Measurements from ENCODE around the gene MASTL. TPM values are rescaled to one million over a fixed set of nuclear protein-coding genes. Genes with fewer than 3 reads are reported as not detected.

Gene MASTL
- total RNA-seq, 2 experiments from 2014 or later = 40.1 to 42.2 TPM

- H3K4me1 ChIP-seq (ENCODE audit: insufficient read depth, low read length, poor library complexity, severe bottlenecking) = no peaks in the 10 kb centered on the region
- no peaks in the 10 kb centered on the region for H3K9me3 ChIP-seq (ENCODE audit: low read length)
- H3K79me2 ChIP-seq (ENCODE audit: insufficient read depth, low read depth, low read length) = no peaks in the 10 kb centered on the region
- peaks cover 90% of the 10 kb centered on the region for H3K36me3 ChIP-seq (ENCODE audit: insufficient read depth, low read length)
- no peak overlapping the region for H3K27ac ChIP-seq (ENCODE audit: low read depth, low read length, poor library complexity, severe bottlenecking)
- intact Hi-C loops (cut with micrococcal nuclease; ENCODE audit: unreplicated experiment) = no loop called here
- no peak for TF ChIP-seq EZH2phosphoT487 (IDR thresholded peaks at IDR 0.05; ENCODE audit: borderline replicate concordance, low read depth, low read length)
- TF ChIP-seq, protein P1, sequence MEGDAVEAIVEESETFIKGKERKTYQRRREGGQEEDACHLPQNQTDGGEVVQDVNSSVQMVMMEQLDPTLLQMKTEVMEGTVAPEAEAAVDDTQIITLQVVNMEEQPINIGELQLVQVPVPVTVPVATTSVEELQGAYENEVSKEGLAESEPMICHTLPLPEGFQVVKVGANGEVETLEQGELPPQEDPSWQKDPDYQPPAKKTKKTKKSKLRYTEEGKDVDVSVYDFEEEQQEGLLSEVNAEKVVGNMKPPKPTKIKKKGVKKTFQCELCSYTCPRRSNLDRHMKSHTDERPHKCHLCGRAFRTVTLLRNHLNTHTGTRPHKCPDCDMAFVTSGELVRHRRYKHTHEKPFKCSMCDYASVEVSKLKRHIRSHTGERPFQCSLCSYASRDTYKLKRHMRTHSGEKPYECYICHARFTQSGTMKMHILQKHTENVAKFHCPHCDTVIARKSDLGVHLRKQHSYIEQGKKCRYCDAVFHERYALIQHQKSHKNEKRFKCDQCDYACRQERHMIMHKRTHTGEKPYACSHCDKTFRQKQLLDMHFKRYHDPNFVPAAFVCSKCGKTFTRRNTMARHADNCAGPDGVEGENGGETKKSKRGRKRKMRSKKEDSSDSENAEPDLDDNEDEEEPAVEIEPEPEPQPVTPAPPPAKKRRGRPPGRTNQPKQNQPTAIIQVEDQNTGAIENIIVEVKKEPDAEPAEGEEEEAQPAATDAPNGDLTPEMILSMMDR (conservative IDR thresholded peaks at IDR 0.05; ENCODE audit: low read length) = no peak
- ChIA-PET POLR2A (interaction anchor here (1.6 kb wide), 1 partner anchor 16 kb away, joined by 5 read pairs; no protein-coding TSS in a partner anchor), CTCF (ENCODE audit: unreplicated experiment) (no interaction called here)
- no TSS peak for BruUV-seq (replicated peaks)
- H3K4me3 ChIP-seq (ENCODE audit: low read depth, low read length, poor library complexity, severe bottlenecking) = no peak overlapping the region
- H3K4me2 ChIP-seq (ENCODE audit: low read length) = no peak overlapping the region
- DNase-seq (ENCODE audit: low spot score) = no peak
- no peaks in the 10 kb centered on the region for H3K9me2 ChIP-seq (ENCODE audit: insufficient read depth, low read length)
- H4K20me1 ChIP-seq (ENCODE audit: insufficient read depth, low read length) = no peaks in the 10 kb centered on the region
- H2AFZ ChIP-seq (ENCODE audit: low read length) = no peak overlapping the region
Measured at GRCh38 chr10:27207350-27207749, 52.2 kb downstream of the MASTL start.

DNA sequence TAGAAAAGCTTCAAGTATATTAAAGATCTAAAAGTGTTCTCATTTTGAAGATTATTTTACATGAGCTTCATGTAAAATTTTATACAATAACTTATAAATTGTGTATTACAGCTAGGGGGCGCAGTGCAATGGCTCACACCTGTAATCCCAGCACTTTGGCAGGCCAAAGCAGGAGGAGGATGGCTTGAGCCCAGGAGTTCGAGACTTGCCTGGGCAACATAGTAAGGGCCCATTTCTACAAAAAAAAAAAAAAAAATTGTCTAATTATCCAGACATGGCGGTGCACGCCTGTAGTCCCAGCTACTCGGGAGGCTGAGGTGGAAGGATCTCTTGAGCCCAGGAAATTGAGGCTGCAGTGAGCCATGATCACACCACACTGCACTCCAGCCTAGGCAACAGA lies 68.8 kb downstream of the MASTL start:
- Histone ChIP-seq H3K4me1 (ENCODE audit: insufficient read depth, low read length, poor library complexity, severe bottlenecking) (no peaks in the 10 kb centered on the region), H3K27ac (ENCODE audit: low read depth, low read length, poor library complexity, severe bottlenecking) (no peak overlapping the region), H3K4me2 (ENCODE audit: low read length) (no peak overlapping the region), H4K20me1 (ENCODE audit: insufficient read depth, low read length) (no peaks in the 10 kb centered on the region), H3K9me2 (ENCODE audit: insufficient read depth, low read length) (no peaks in the 10 kb centered on the region), H3K9me3 (ENCODE audit: low read length) (no peaks in the 10 kb centered on the region), H3K4me3 (ENCODE audit: low read depth, low read length, poor library complexity, severe bottlenecking) (no peak overlapping the region), H3K36me3 (ENCODE audit: insufficient read depth, low read length) (peaks cover 58% of the 10 kb centered on the region), H2AFZ (ENCODE audit: low read length) (no peak overlapping the region), H3K79me2 (ENCODE audit: insufficient read depth, low read depth, low read length) (no peaks in the 10 kb centered on the region)
- intact Hi-C loops (cut with micrococcal nuclease; ENCODE audit: unreplicated experiment) = loop anchor here (2.0 to 5.0 kb wide), 2 partner anchors 47 to 137 kb away; no protein-coding TSS in a partner anchor
- BruUV-seq (replicated peaks) = no TSS peak
- ChIA-PET POLR2A (interaction anchor here (0.6 to 1.9 kb wide), 5 partner anchors 16 to 283 kb away, joined by 3 to 5 read pairs (median 3); partner anchors contain the start of gene YME1L1), CTCF (ENCODE audit: unreplicated experiment) (interaction anchor here (0.6 to 1.1 kb wide), 3 partner anchors 12 to 136 kb away, joined by 3 read pairs; no protein-coding TSS in a partner anchor)
- peak; percentile 64 for DNase-seq (ENCODE audit: low spot score)
- TF ChIP-seq, protein P1 (conservative IDR thresholded peaks at IDR 0.05; ENCODE audit: low read length) = peak; percentile 88
- TF ChIP-seq EZH2phosphoT487 (IDR thresholded peaks at IDR 0.05; ENCODE audit: borderline replicate concordance, low read depth, low read length) = no peak

DNA sequence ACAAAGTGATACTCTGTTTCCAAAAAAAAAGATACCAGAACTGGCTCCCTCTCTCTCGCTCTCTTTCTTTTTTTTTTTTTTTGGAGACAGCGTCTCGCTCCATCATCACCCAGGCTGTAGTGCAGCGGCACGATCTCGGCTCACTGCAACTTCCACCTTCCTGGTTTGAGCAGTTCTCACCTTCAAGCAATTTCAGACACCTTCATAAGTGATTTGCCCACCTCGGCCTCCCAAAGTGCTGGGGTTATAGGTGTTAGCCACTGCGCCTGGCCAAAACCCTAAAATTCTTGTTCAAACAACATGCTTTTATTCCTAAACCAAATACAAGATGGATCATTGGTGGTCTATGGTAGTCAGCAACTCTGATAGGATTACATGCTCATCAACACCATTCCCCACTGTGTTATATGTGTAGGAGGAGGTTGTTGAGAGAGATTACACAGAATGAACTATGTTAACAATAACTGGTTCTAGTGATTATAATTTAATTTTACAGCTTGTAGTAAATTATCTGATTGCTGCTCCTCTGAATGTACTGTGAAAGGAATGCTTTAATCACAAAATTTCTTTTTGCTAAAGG lies 69.9 kb downstream of the MASTL start:
- Histone ChIP-seq H3K79me2 (ENCODE audit: insufficient read depth, low read depth, low read length) (no peaks in the 10 kb centered on the region), H4K20me1 (ENCODE audit: insufficient read depth, low read length) (no peaks in the 10 kb centered on the region), H2AFZ (ENCODE audit: low read length) (no peak overlapping the region), H3K9me3 (ENCODE audit: low read length) (no peaks in the 10 kb centered on the region), H3K4me3 (ENCODE audit: low read depth, low read length, poor library complexity, severe bottlenecking) (no peak overlapping the region), H3K4me1 (ENCODE audit: insufficient read depth, low read length, poor library complexity, severe bottlenecking) (no peaks in the 10 kb centered on the region), H3K9me2 (ENCODE audit: insufficient read depth, low read length) (no peaks in the 10 kb centered on the region), H3K27ac (ENCODE audit: low read depth, low read length, poor library complexity, severe bottlenecking) (no peak overlapping the region), H3K4me2 (ENCODE audit: low read length) (no peak overlapping the region), H3K36me3 (ENCODE audit: insufficient read depth, low read length) (peaks cover 59% of the 10 kb centered on the region)
- no peak for DNase-seq (ENCODE audit: low spot score)
- ChIA-PET CTCF (ENCODE audit: unreplicated experiment) (no interaction called here), POLR2A (interaction anchor here (1.1 kb wide), 1 partner anchor 19 kb away, joined by 4 read pairs; no protein-coding TSS in a partner anchor)
- intact Hi-C loops (cut with micrococcal nuclease; ENCODE audit: unreplicated experiment) = loop anchor here (2.0 kb wide), 1 partner anchor 136 kb away; no protein-coding TSS in a partner anchor
- no peak for TF ChIP-seq EZH2phosphoT487 (IDR thresholded peaks at IDR 0.05; ENCODE audit: borderline replicate concordance, low read depth, low read length)
- TF ChIP-seq, protein P1 (conservative IDR thresholded peaks at IDR 0.05; ENCODE audit: low read length) = no peak
- no TSS peak for BruUV-seq (replicated peaks)
